GM13977 (cell line): ENCODE data around the gene NFIC.

Experiments
- DNase-seq: peaks from one replicate; pipeline ENCODE4 v3.0.0; 2012; ENCODE audit warnings: low spot score
- CTCF ChIP-seq: IDR thresholded peaks from 2 replicates; pipeline ENCODE4 v1.5.1; 2012; ENCODE audit warnings: mild to moderate bottlenecking, control low read depth; ENCODE audit not compliant: insufficient read depth; ENCODE audit errors: extremely low read depth, missing control alignments
- in situ Hi-C: fragments of 300-500 bp; cut with MboI; formaldehyde crosslinking; loops from one replicate; pipeline ENCODE4 v1.12.0; 2022; ENCODE audit warnings: low sequenced_read_pairs, low pct_unique_long_range_greater_than_20kb, mixed read lengths, inconsistent platforms; ENCODE audit not compliant: unreplicated experiment

Gene NFIC

GRCh38 chr19:3481241-3482090, 115.1 kb downstream of the NFIC start:
- in situ Hi-C loops: loop anchor here (25.0 kb wide), 1 partner anchor 519 kb away; no protein-coding TSS in a partner anchor
- no peak for TF ChIP-seq CTCF
- no peak for DNase-seq

GRCh38 chr19:3482507-3483225, 116.3 kb downstream of the NFIC start:
- DNase-seq: no peak
- in situ Hi-C loops: loop anchor here (25.0 kb wide), 1 partner anchor 520 kb away; no protein-coding TSS in a partner anchor
- TF ChIP-seq CTCF: no peak

- DNase-seq: no peak
- TF ChIP-seq CTCF: no peak
- in situ Hi-C loops: loop anchor here (25.0 kb wide), 1 partner anchor 521 kb away; no protein-coding TSS in a partner anchor
Measured at GRCh38 chr19:3483226-3483628, 116.8 kb downstream of the NFIC start, which contains the start of gene SMIM44. TSS of gene SMIM44 (minus strand) at chr19:3483441. CDS start at chr19:3483403, 38 bp downstream.

GRCh38 chr19:3491396-3492119, 125.2 kb downstream of the NFIC start:
- TF ChIP-seq CTCF: no peak
- in situ Hi-C loops: loop anchor here (25.0 kb wide), 1 partner anchor 529 kb away; no protein-coding TSS in a partner anchor
- DNase-seq: no peak

GRCh38 chr19:3492131-3492839, 125.9 kb downstream of the NFIC start:
- in situ Hi-C loops: loop anchor here (25.0 kb wide), 1 partner anchor 530 kb away; no protein-coding TSS in a partner anchor
- DNase-seq: no peak
- TF ChIP-seq CTCF: no peak
